Trophoblast cell (in vitro differentiated cells and primary cell): ENCODE data around the gene PRDX3.

ENCODE experiments used
- DNase-seq, 2 donors: peaks; one replicate each; pipeline ENCODE4 v3.0.0-alpha.2; 2016
- H2AFZ ChIP-seq: 2 replicates; pipeline ENCODE4 v1.6.1; 2013; ENCODE audit warnings: low read length, moderate library complexity, mild to moderate bottlenecking; ENCODE audit not compliant: insufficient read depth, poor library complexity
- H2AK5ac ChIP-seq: 2 replicates; pipeline ENCODE4 v1.6.1; 2013; ENCODE audit warnings: mild to moderate bottlenecking, low read length
- H2BK120ac ChIP-seq: 2 replicates; pipeline ENCODE4 v1.6.1; 2013; ENCODE audit warnings: low read length, mild to moderate bottlenecking, moderate library complexity; ENCODE audit not compliant: insufficient read depth, poor library complexity
- H2BK12ac ChIP-seq: 2 replicates; pipeline ENCODE4 v1.6.1; 2013; ENCODE audit warnings: mild to moderate bottlenecking, low read length, moderate library complexity
- H2BK5ac ChIP-seq: 2 replicates; pipeline ENCODE4 v1.6.1; 2013; ENCODE audit warnings: low read length, low read depth, moderate library complexity, mild to moderate bottlenecking; ENCODE audit not compliant: poor library complexity
- H3K14ac ChIP-seq: 2 replicates; pipeline ENCODE4 v1.6.1; 2013; ENCODE audit warnings: mild to moderate bottlenecking, low read length
- H3K18ac ChIP-seq: 2 replicates; pipeline ENCODE4 v1.6.1; 2013; ENCODE audit warnings: mild to moderate bottlenecking, low read length
- H3K23ac ChIP-seq: 2 replicates; pipeline ENCODE4 v1.6.1; 2013; ENCODE audit warnings: low read length
- H3K27ac ChIP-seq: 2 replicates; pipeline ENCODE4 v1.5.1; 2013; ENCODE audit warnings: low read depth, mild to moderate bottlenecking, inconsistent platforms, low read length, moderate library complexity
- H3K27me3 ChIP-seq: 2 replicates; pipeline ENCODE4 v1.6.1; 2013; ENCODE audit warnings: inconsistent platforms, mild to moderate bottlenecking, low read length, moderate library complexity; ENCODE audit not compliant: insufficient read depth
- H3K36me3 ChIP-seq, 2 experiments: 1 replicate in 1 of 2; 2 replicates in 1 of 2; pipeline ENCODE4 v1.6.1; 2013; ENCODE audit warnings: low read length in 2 of 2, mild to moderate bottlenecking in 2 of 2, moderate library complexity in 1 of 2; ENCODE audit not compliant: insufficient read depth in 2 of 2, control insufficient read depth in 1 of 2
- H3K4ac ChIP-seq: 2 replicates; pipeline ENCODE4 v1.6.1; 2013; ENCODE audit warnings: low read depth, mild to moderate bottlenecking, low read length, moderate library complexity
- H3K4me1 ChIP-seq, 2 experiments: 1 replicate in 1 of 2; 2 replicates in 1 of 2; pipeline ENCODE4 v1.6.1; 2013; ENCODE audit warnings: low read length in 2 of 2, mild to moderate bottlenecking in 2 of 2, moderate library complexity in 1 of 2; ENCODE audit not compliant: insufficient read depth in 2 of 2, control insufficient read depth in 1 of 2
- H3K4me2 ChIP-seq: 2 replicates; pipeline ENCODE4 v1.6.1; 2013; ENCODE audit warnings: inconsistent platforms, mild to moderate bottlenecking, low read length, moderate library complexity
- H3K4me3 ChIP-seq: 2 replicates; pipeline ENCODE4 v1.5.1; 2013; ENCODE audit warnings: mild to moderate bottlenecking, low read depth, low read length, inconsistent platforms
- H3K79me1 ChIP-seq: one replicate; pipeline ENCODE4 v1.6.1; 2013; ENCODE audit warnings: low read length
- H3K79me2 ChIP-seq: 2 replicates; pipeline ENCODE4 v1.6.1; 2013; ENCODE audit warnings: low read length, mild to moderate bottlenecking; ENCODE audit not compliant: control insufficient read depth, insufficient read depth, poor library complexity
- H3K9ac ChIP-seq: 2 replicates; pipeline ENCODE4 v1.6.1; 2013; ENCODE audit warnings: mild to moderate bottlenecking, low read length
- H3K9me3 ChIP-seq: 2 replicates; pipeline ENCODE4 v1.6.1; 2013; ENCODE audit warnings: low read depth, mild to moderate bottlenecking, control low read depth, inconsistent platforms, low read length; ENCODE audit not compliant: insufficient read depth
- H4K12ac ChIP-seq: 2 replicates; pipeline ENCODE4 v1.6.1; 2013; ENCODE audit warnings: low read depth, mild to moderate bottlenecking, low read length, moderate library complexity
- H4K8ac ChIP-seq: 2 replicates; pipeline ENCODE4 v1.6.1; 2013; ENCODE audit warnings: low read depth, mild to moderate bottlenecking, low read length, moderate library complexity
- H4K91ac ChIP-seq: one replicate; pipeline ENCODE4 v1.6.1; 2013; ENCODE audit warnings: low read depth, mild to moderate bottlenecking, low read length, moderate library complexity
- WGBS: extraction: QIAGEN DNeasy Blood & Tissue Kit; methylation state at CpG from one replicate; pipeline ENCODE4 v1.1.7; 2013; ENCODE audit warnings: missing lambda C conversion rate; ENCODE audit not compliant: insufficient read length, insufficient coverage; ENCODE audit errors: extremely low coverage; 5-methylcytosine and 5-hydroxymethylcytosine counted together

Gene PRDX3

GRCh38 chr10:119132521-119133345 lies 45.9 kb downstream of the PRDX3 start:
- Histone ChIP-seq H2AK5ac (no peak overlapping the region), H2AFZ (no peak overlapping the region), H3K27ac (no peak overlapping the region), H3K9me3 (no peaks in the 10 kb centered on the region), H3K23ac (no peak overlapping the region), H3K79me1 (no peaks in the 10 kb centered on the region), H3K27me3 (no peaks in the 10 kb centered on the region), H4K12ac (no peak overlapping the region), H3K4ac (no peak overlapping the region), H2BK5ac (no peak overlapping the region), H3K4me1 (no peaks in the 10 kb centered on the region), H3K79me2 (no peaks in the 10 kb centered on the region), H2BK120ac (no peak overlapping the region), H3K18ac (no peak overlapping the region), H3K4me3 (peak overlapping the region; percentile 31), H3K36me3 (peaks cover 35 to 47% of the 10 kb centered on the region in 2 experiments), H4K91ac (no peak overlapping the region), H2BK12ac (no peak overlapping the region), H3K4me2 (no peak overlapping the region), H4K8ac (no peak overlapping the region), H3K14ac (no peak overlapping the region), H3K9ac (peak overlapping the region; percentile 53)
- DNase-seq = peak; percentile 14 to 62
- no CpG with 5 or more reads among the region's 14 CpGs for WGBS

GRCh38 chr10:119131512-119132240 lies 46.9 kb downstream of the PRDX3 start:
- Histone ChIP-seq H2AFZ (no peak overlapping the region), H3K18ac (no peak overlapping the region), H3K27ac (no peak overlapping the region), H3K9ac (no peak overlapping the region), H3K36me3 (peaks cover 43 to 49% of the 10 kb centered on the region in 2 experiments), H2AK5ac (no peak overlapping the region), H2BK120ac (no peak overlapping the region), H3K23ac (no peak overlapping the region), H4K91ac (no peak overlapping the region), H3K4me3 (no peak overlapping the region), H3K4me1 (no peaks in the 10 kb centered on the region), H4K8ac (no peak overlapping the region), H3K14ac (no peak overlapping the region), H3K9me3 (no peaks in the 10 kb centered on the region), H3K4ac (no peak overlapping the region), H2BK12ac (no peak overlapping the region), H3K4me2 (no peak overlapping the region), H3K27me3 (no peaks in the 10 kb centered on the region), H3K79me2 (no peaks in the 10 kb centered on the region), H3K79me1 (no peaks in the 10 kb centered on the region), H2BK5ac (no peak overlapping the region), H4K12ac (no peak overlapping the region)
- peak in 1 of 2 donors; percentile 56 for DNase-seq
- no CpG with 5 or more reads among the region's 10 CpGs for WGBS

GRCh38 chr10:119129721-119130120 lies 48.9 kb downstream of the PRDX3 start:
- H2BK5ac ChIP-seq = no peak overlapping the region
- H4K8ac ChIP-seq = no peak overlapping the region
- no peak for DNase-seq
- H3K4me3 ChIP-seq = no peak overlapping the region
- no peaks in the 10 kb centered on the region for H3K4me1 ChIP-seq
- no CpG with 5 or more reads among the region's 4 CpGs for WGBS
- no peak overlapping the region for H2BK120ac ChIP-seq
- H3K4me2 ChIP-seq = no peak overlapping the region
- no peaks in the 10 kb centered on the region for H3K79me1 ChIP-seq
- no peak overlapping the region for H3K27ac ChIP-seq
- H4K12ac ChIP-seq = no peak overlapping the region
- no peak overlapping the region for H2AK5ac ChIP-seq
- no peak overlapping the region for H2AFZ ChIP-seq
- no peaks in the 10 kb centered on the region for H3K79me2 ChIP-seq
- H3K9ac ChIP-seq = no peak overlapping the region
- no peak overlapping the region for H2BK12ac ChIP-seq
- H3K23ac ChIP-seq = no peak overlapping the region
- no peak overlapping the region for H4K91ac ChIP-seq
- H3K4ac ChIP-seq = no peak overlapping the region
- no peaks in the 10 kb centered on the region for H3K27me3 ChIP-seq
- H3K18ac ChIP-seq = no peak overlapping the region
- H3K9me3 ChIP-seq = no peaks in the 10 kb centered on the region
- H3K36me3 ChIP-seq = peaks cover 45 to 52% of the 10 kb centered on the region in 2 experiments
- H3K14ac ChIP-seq = no peak overlapping the region

- no peaks in the 10 kb centered on the region for H3K79me1 ChIP-seq
- no peaks in the 10 kb centered on the region for H3K9me3 ChIP-seq
- no peak overlapping the region for H2AFZ ChIP-seq
- no peak overlapping the region for H4K91ac ChIP-seq
- H3K4me2 ChIP-seq = no peak overlapping the region
- no peak overlapping the region for H2BK5ac ChIP-seq
- no CpG with 5 or more reads among the region's 2 CpGs for WGBS
- H3K27ac ChIP-seq = no peak overlapping the region
- no peak overlapping the region for H2BK12ac ChIP-seq
- H3K23ac ChIP-seq = no peak overlapping the region
- H4K8ac ChIP-seq = no peak overlapping the region
- H3K4me1 ChIP-seq = no peaks in the 10 kb centered on the region
- no peak overlapping the region for H3K18ac ChIP-seq
- no peak overlapping the region for H4K12ac ChIP-seq
- H2BK120ac ChIP-seq = no peak overlapping the region
- DNase-seq = no peak
- no peak overlapping the region for H3K4ac ChIP-seq
- H3K36me3 ChIP-seq = peaks cover 54 to 58% of the 10 kb centered on the region in 2 experiments
- H3K14ac ChIP-seq = no peak overlapping the region
- H3K27me3 ChIP-seq = no peaks in the 10 kb centered on the region
- H3K9ac ChIP-seq = no peak overlapping the region
- H3K79me2 ChIP-seq = no peaks in the 10 kb centered on the region
- no peak overlapping the region for H2AK5ac ChIP-seq
- H3K4me3 ChIP-seq = no peak overlapping the region
Observed at GRCh38 chr10:119125942-119126341, 52.7 kb downstream of the PRDX3 start.
